H1 (cell line): ENCODE data around the gene CP. TPM values are rescaled to one million over a fixed set of nuclear protein-coding genes. Genes with fewer than 3 reads are reported as not detected.

ENCODE experiments used
- CTCF ChIA-PET: fragments of 300-600 bp; sonication (Branson Sonifier 250); formaldehyde crosslinking; loops from one replicate; lab custom pipeline; 2021; ENCODE audit not compliant: partially characterized antibody; lab: Charles Lee
- POLR2A ChIA-PET: fragments of 300-600 bp; sonication (Branson Sonifier 250); formaldehyde crosslinking; loops from one replicate; lab custom pipeline; 2021; ENCODE audit warnings: inconsistent platforms; ENCODE audit not compliant: partially characterized antibody; lab: Charles Lee
- DNase-seq, 2 experiments: peaks; one replicate each; pipeline versions ENCODE4 v3.0.0 to v3.0.0-alpha.2; 2010 to 2022; ENCODE audit warnings: low spot score in 2 of 2, low read depth in 1 of 2, mixed read lengths in 1 of 2
- FAIRE-seq: peaks from 2 replicates; lab custom pipeline; 2011; peaks lifted over from hg19 to GRCh38; lab: Jason Lieb, UNC
- H2AFZ ChIP-seq: 2 replicates; pipeline ENCODE4 v1.8.1; 2012; ENCODE audit warnings: low read length, inconsistent platforms
- H2AK5ac ChIP-seq: 2 replicates; pipeline ENCODE4 v1.6.1; 2013; ENCODE audit warnings: low read depth, low read length
- H2BK120ac ChIP-seq: replicated peaks from 2 replicates; pipeline ENCODE3; 2013; ENCODE audit warnings: low read depth, low read length, inconsistent platforms
- H2BK12ac ChIP-seq: 2 replicates; pipeline ENCODE4 v1.6.1; 2013; ENCODE audit warnings: low read depth, low read length
- H2BK15ac ChIP-seq: 2 replicates; pipeline ENCODE4 v1.6.1; 2013; ENCODE audit warnings: low read length
- H2BK20ac ChIP-seq: 2 replicates; pipeline ENCODE4 v1.6.1; 2013; ENCODE audit warnings: low read length
- H2BK5ac ChIP-seq: 2 replicates; pipeline ENCODE4 v1.6.1; 2013; ENCODE audit warnings: low read depth, low read length
- H3K14ac ChIP-seq: 2 replicates; pipeline ENCODE4 v1.6.1; 2013; ENCODE audit warnings: inconsistent platforms; ENCODE audit not compliant: insufficient read length
- H3K18ac ChIP-seq: 2 replicates; pipeline ENCODE4 v1.6.1; 2013; ENCODE audit warnings: low read length; ENCODE audit errors: extremely low read depth
- H3K23ac ChIP-seq: 2 replicates; pipeline ENCODE4 v1.6.1; 2013; ENCODE audit warnings: inconsistent platforms; ENCODE audit not compliant: insufficient read length
- H3K23me2 ChIP-seq: 2 replicates; pipeline ENCODE4 v1.6.1; 2013; ENCODE audit warnings: low read depth, low read length
- H3K27ac ChIP-seq: 2 replicates; pipeline ENCODE4 v1.6.1; 2011; ENCODE audit warnings: low read depth, low read length, inconsistent platforms
- H3K27me3 ChIP-seq, 4 experiments: replicated peaks in 1 of 4; 1 replicate in 1 of 4; 2 replicates in 3 of 4; pipeline versions ENCODE4 v1.6.1 to v1.8.1; 2011 to 2013; ENCODE audit warnings: low read length in 3 of 4, mild to moderate bottlenecking in 3 of 4, inconsistent platforms in 2 of 4, mixed read lengths in 2 of 4, moderate library complexity in 1 of 4; ENCODE audit not compliant: control insufficient read depth in 3 of 4, insufficient read depth in 3 of 4; ENCODE audit errors: extremely low read depth in 1 of 4
- H3K36me3 ChIP-seq, 4 experiments: 2 replicates each; pipeline versions ENCODE4 v1.6.1 to v1.8.1; 2011 to 2013; ENCODE audit warnings: mild to moderate bottlenecking in 4 of 4, low read length in 3 of 4, moderate library complexity in 2 of 4, control low read depth in 1 of 4, inconsistent platforms in 1 of 4; ENCODE audit not compliant: insufficient read depth in 4 of 4, control insufficient read depth in 2 of 4
- H3K4ac ChIP-seq: replicated peaks from 2 replicates; pipeline ENCODE3; 2013; ENCODE audit warnings: low read length, low read depth, mixed read lengths, inconsistent platforms; ENCODE audit not compliant: insufficient read length
- H3K4me1 ChIP-seq, 4 experiments: replicated peaks in 1 of 4; 1 replicate in 1 of 4; 2 replicates in 3 of 4; pipeline versions ENCODE4 v1.6.1 to v1.8.1; 2011 to 2013; ENCODE audit warnings: low read length in 3 of 4, inconsistent platforms in 2 of 4, mixed read lengths in 1 of 4; ENCODE audit not compliant: insufficient read depth in 4 of 4, control insufficient read depth in 3 of 4
- H3K4me2 ChIP-seq, 2 experiments: 2 replicates each; pipeline versions ENCODE4 v1.6.1 to v1.8.1; 2011 to 2013; ENCODE audit warnings: low read depth in 2 of 2, low read length in 2 of 2, control low read depth in 1 of 2, inconsistent platforms in 1 of 2, mild to moderate bottlenecking in 1 of 2; ENCODE audit not compliant: insufficient read depth in 1 of 2
- H3K4me3 ChIP-seq, 4 experiments: fragments of 200-600, 300-600 bp in 1 of 4; sonication (generic), shearing (Covaris generic), sonication (Bioruptor Twin) in 1 of 4; 2 replicates each; pipeline versions ENCODE4 v1.5.1 to v1.8.1; 2011 to 2016; ENCODE audit warnings: low read length in 4 of 4, low read depth in 3 of 4, control low read depth in 2 of 4, inconsistent platforms in 2 of 4, mild to moderate bottlenecking in 2 of 4, mixed read lengths in 1 of 4, moderate library complexity in 1 of 4; ENCODE audit not compliant: insufficient read depth in 2 of 4; ENCODE audit errors: extremely low read depth in 1 of 4
- H3K56ac ChIP-seq: replicated peaks from 2 replicates; pipeline ENCODE3; 2013; ENCODE audit warnings: low read depth, mild to moderate bottlenecking, mixed read lengths, low read length, inconsistent platforms; ENCODE audit not compliant: insufficient read length
- H3K79me1 ChIP-seq: 2 replicates; pipeline ENCODE4 v1.6.1; 2013; ENCODE audit warnings: low read depth, low read length, control low read depth
- H3K79me2 ChIP-seq, 2 experiments: 2 replicates each; pipeline versions ENCODE4 v1.6.1 to v1.8.1; 2012 to 2013; ENCODE audit warnings: low read length in 2 of 2, mild to moderate bottlenecking in 2 of 2, inconsistent platforms in 1 of 2; ENCODE audit not compliant: insufficient read depth in 2 of 2, control insufficient read depth in 1 of 2
- H3K9ac ChIP-seq, 4 experiments: replicated peaks in 1 of 4; 1 replicate in 1 of 4; 2 replicates in 3 of 4; pipeline versions ENCODE4 v1.6.1 to v1.8.1; 2011 to 2013; ENCODE audit warnings: low read depth in 3 of 4, low read length in 3 of 4, control low read depth in 2 of 4, mild to moderate bottlenecking in 2 of 4, moderate library complexity in 2 of 4, inconsistent platforms in 1 of 4; ENCODE audit errors: extremely low read depth in 1 of 4
- H3K9me3 ChIP-seq, 2 experiments: 2 replicates each; pipeline versions ENCODE4 v1.6.1 to v1.8.1; 2012 to 2013; ENCODE audit warnings: mild to moderate bottlenecking in 2 of 2, moderate library complexity in 2 of 2, control low read depth in 1 of 2, inconsistent platforms in 1 of 2, low read depth in 1 of 2, low read length in 1 of 2, mixed read lengths in 1 of 2; ENCODE audit not compliant: insufficient read depth in 2 of 2
- H4K20me1 ChIP-seq, 2 experiments: replicated peaks in 1 of 2; 2 replicates each; pipeline versions ENCODE3 to v1.8.1; 2011 to 2013; ENCODE audit warnings: inconsistent platforms in 2 of 2, low read length in 2 of 2, mild to moderate bottlenecking in 1 of 2; ENCODE audit not compliant: insufficient read depth in 2 of 2, control insufficient read depth in 1 of 2
- H4K5ac ChIP-seq: 2 replicates; pipeline ENCODE4 v1.6.1; 2013; ENCODE audit warnings: low read length, low read depth, mixed read lengths, inconsistent platforms; ENCODE audit not compliant: insufficient read length
- H4K8ac ChIP-seq: 2 replicates; pipeline ENCODE4 v1.8.0; 2013; ENCODE audit warnings: mild to moderate bottlenecking, moderate library complexity, low read length, inconsistent platforms; ENCODE audit not compliant: insufficient read depth; ENCODE audit errors: extremely low read depth
- H4K91ac ChIP-seq: replicated peaks from 2 replicates; pipeline ENCODE3; 2013; ENCODE audit warnings: low read length, mixed read lengths, inconsistent platforms; ENCODE audit not compliant: insufficient read length
- CBX8 ChIP-seq: fragments of 300-800, 300-1000 bp; sonication (generic); IDR thresholded peaks from 2 replicates; pipeline ENCODE4 v1.7.1; 2016; ENCODE audit warnings: low read depth, low read length, borderline replicate concordance
- CTBP2 ChIP-seq: IDR thresholded peaks from 2 replicates; pipeline ENCODE4 v1.7.0; 2011; ENCODE audit warnings: borderline replicate concordance, mild to moderate bottlenecking, moderate library complexity, mixed read lengths, low read length; ENCODE audit not compliant: insufficient read depth, insufficient read length
- GTF2F1 ChIP-seq: IDR thresholded peaks from 2 replicates; pipeline ENCODE4 v1.6.1; 2012; ENCODE audit warnings: low read depth, low read length, improper control_type of control experiment, borderline replicate concordance
- JUN ChIP-seq: IDR thresholded peaks from 2 replicates; pipeline ENCODE4 v1.6.1; 2011; ENCODE audit warnings: low read depth, mild to moderate bottlenecking, improper control_type of control experiment, low read length
- JUND ChIP-seq: IDR thresholded peaks from 2 replicates; pipeline ENCODE4 v1.6.1; 2011; ENCODE audit warnings: mild to moderate bottlenecking, improper control_type of control experiment, low read length
- KDM1A ChIP-seq: fragments of 200-600, 300-600 bp; sonication (generic); IDR thresholded peaks from 2 replicates; pipeline ENCODE4 v1.7.1; 2016; ENCODE audit warnings: mild to moderate bottlenecking, low read length, borderline replicate concordance
- MAFK ChIP-seq: IDR thresholded peaks from 2 replicates; pipeline ENCODE4 v1.6.1; 2012; ENCODE audit warnings: low read depth, mild to moderate bottlenecking, improper control_type of control experiment, low read length
- POLR2AphosphoS5 ChIP-seq: IDR thresholded peaks from 2 replicates; pipeline ENCODE4 v1.6.1; 2011; ENCODE audit warnings: low read depth, low read length
- RXRA ChIP-seq: IDR thresholded peaks from 2 replicates; pipeline ENCODE4 v1.6.1; 2011; ENCODE audit warnings: low read depth, mild to moderate bottlenecking, low read length, moderate library complexity; ENCODE audit not compliant: insufficient read depth
- SAP30 ChIP-seq: fragments of 300-600 bp; sonication (generic); IDR thresholded peaks from 2 replicates; pipeline ENCODE4 v1.7.1; 2012; ENCODE audit warnings: low read length, moderate library complexity, mild to moderate bottlenecking, inconsistent platforms; ENCODE audit not compliant: insufficient read depth, insufficient replicate concordance
- SP4 ChIP-seq: IDR thresholded peaks from 2 replicates; pipeline ENCODE4 v1.6.1; 2012; ENCODE audit warnings: low read length, inconsistent platforms
- TAF1 ChIP-seq: IDR thresholded peaks from 2 replicates; pipeline ENCODE4 v1.6.1; 2011; ENCODE audit warnings: mild to moderate bottlenecking, low read depth, low read length
- TAF7 ChIP-seq: optimal IDR thresholded peaks from 2 replicates; pipeline ENCODE3; 2011; ENCODE audit warnings: low read depth, mild to moderate bottlenecking, inconsistent platforms, low read length, moderate library complexity, borderline replicate concordance
- ZNF274 ChIP-seq: IDR thresholded peaks from 2 replicates; pipeline ENCODE4 v1.7.0; 2012; ENCODE audit warnings: low read length, borderline replicate concordance; ENCODE audit errors: extremely low read depth
- WGBS, 2 experiments: shearing (Covaris generic) in 1 of 2; methylation state at CpG; one replicate each; pipeline versions ENCODE4 v1.1.6 to v1.1.7; 2013 to 2015; ENCODE audit warnings: low lambda C conversion rate in 2 of 2, mixed read lengths in 2 of 2, inconsistent platforms in 1 of 2, low coverage in 1 of 2, missing lambda C conversion rate in 1 of 2; ENCODE audit not compliant: insufficient replicate concordance in 2 of 2, insufficient coverage in 1 of 2, insufficient read length in 1 of 2; ENCODE audit errors: extremely low coverage in 1 of 2, missing lambda C conversion rate in 1 of 2; 5-methylcytosine and 5-hydroxymethylcytosine counted together
- polyA plus RNA-seq, 7 experiments: library from polyadenylated mRNA; depleted of rRNA in 3 of 7; stranded (reverse) in 5 of 7; unstranded in 2 of 7; fragments of >200 nt in 5 of 7; fragments of 200-250 nt in 2 of 7; gene quantifications; 1 replicate in 5 of 7; 2 replicates in 1 of 7; 4 replicates in 1 of 7; pipeline versions ENCODE4 v1.2.1 to v1.2.3, GENCODE V29; 2011 to 2013; ENCODE audit warnings: missing spikeins in 2 of 7, mixed read lengths in 2 of 7
- total RNA-seq: library from RNA; stranded (reverse); fragmentation: NEBNext Ultra II Directional; extraction: Animal tissue kit (Norgen Biotek cat#: 25700); gene quantifications from 2 replicates; pipeline ENCODE4 v1.2.1, GENCODE V29; 2021
- TF ChIP-seq, protein P1 (sequence below): IDR thresholded peaks from 2 replicates; pipeline ENCODE4 v1.6.1; 2012; ENCODE audit warnings: inconsistent platforms

The CP gene
- total and polyA plus RNA-seq, 2 of the 8 experiments (the other 6 are each of a cell fraction or from before 2014, with no cell fraction given): 0.32 to 2.6 TPM

DNA sequence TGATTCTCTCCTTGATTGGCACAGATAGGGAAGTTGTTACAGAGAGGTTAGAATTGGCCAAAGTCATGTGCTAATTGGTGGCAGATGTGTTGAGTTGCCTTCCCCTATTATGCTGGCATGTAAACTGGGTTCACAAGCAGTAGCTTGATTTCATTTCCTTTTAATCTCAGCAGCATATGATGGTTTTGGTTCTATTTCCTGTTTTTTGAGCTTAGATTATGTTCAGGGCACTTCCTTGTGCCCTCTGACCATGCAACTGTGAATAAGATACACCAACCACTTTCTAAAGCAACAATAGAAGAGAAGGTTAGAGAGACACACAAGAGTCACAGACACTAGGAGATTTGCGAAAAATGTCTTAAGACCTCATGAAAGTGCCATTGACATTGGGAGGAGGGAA, 75.7 kb downstream of the CP start:
- H3K9ac ChIP-seq: no peak overlapping the region
- H3K27ac ChIP-seq: no peak overlapping the region
- H3K79me1 ChIP-seq: no peaks in the 10 kb centered on the region
- no peak overlapping the region for H3K4ac ChIP-seq
- H4K91ac ChIP-seq: no peak overlapping the region
- no peak overlapping the region for H2BK12ac ChIP-seq
- H2AFZ ChIP-seq: no peak overlapping the region
- DNase-seq (no peak), FAIRE-seq (no peak)
- no peak overlapping the region for H2BK5ac ChIP-seq
- no peak overlapping the region for H2BK120ac ChIP-seq
- no peaks in the 10 kb centered on the region for H4K20me1 ChIP-seq
- H3K18ac ChIP-seq: no peak overlapping the region
- H2BK20ac ChIP-seq: no peak overlapping the region
- no peak overlapping the region for H3K56ac ChIP-seq
- no peak overlapping the region for H3K4me3 ChIP-seq
- no peaks in the 10 kb centered on the region for H3K9me3 ChIP-seq
- no peaks in the 10 kb centered on the region for H3K4me1 ChIP-seq
- ChIA-PET POLR2A (interaction anchor here (0.8 kb wide), 1 partner anchor 10 kb away, joined by 3 read pairs; no protein-coding TSS in a partner anchor), CTCF (interaction anchor here (0.6 to 1.2 kb wide), 5 partner anchors 14 to 189 kb away, joined by 3 to 7 read pairs (median 3); no protein-coding TSS in a partner anchor)
- H2BK15ac ChIP-seq: no peak overlapping the region
- no peak overlapping the region for H2AK5ac ChIP-seq
- H3K14ac ChIP-seq: no peak overlapping the region
- H3K23me2 ChIP-seq: no peaks in the 10 kb centered on the region
- H3K27me3 ChIP-seq: no peaks in the 10 kb centered on the region
- H3K36me3 ChIP-seq: peaks cover 7 to 77% (median 32%) of the 10 kb centered on the region in 4 experiments; a peak in 7 of 8 replicates
- H4K8ac ChIP-seq: no peak overlapping the region
- H3K23ac ChIP-seq: no peak overlapping the region
- H3K79me2 ChIP-seq: no peaks in the 10 kb centered on the region
- no peak overlapping the region for H3K4me2 ChIP-seq
- no peak overlapping the region for H4K5ac ChIP-seq
- WGBS, 2 experiments: 96% methylated on average over 1 of the region's 1 CpG; no CpG with 5 or more reads in 1 of the 2 experiments
- TF ChIP-seq POLR2AphosphoS5 (no peak), SAP30 (no peak), JUND (no peak), TAF1 (no peak), GTF2F1 (no peak), ZNF274 (no peak), MAFK (no peak), CTBP2 (no peak), KDM1A (no peak), JUN (no peak), TAF7 (no peak), RXRA (no peak), CBX8 (no peak), SP4 (no peak)
- TF ChIP-seq, protein P1, sequence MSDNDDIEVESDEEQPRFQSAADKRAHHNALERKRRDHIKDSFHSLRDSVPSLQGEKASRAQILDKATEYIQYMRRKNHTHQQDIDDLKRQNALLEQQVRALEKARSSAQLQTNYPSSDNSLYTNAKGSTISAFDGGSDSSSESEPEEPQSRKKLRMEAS: no peak
